HepG2 (cell line): ENCODE data around the gene LAMP1. TPM values are rescaled to one million over a fixed set of nuclear protein-coding genes. Genes with fewer than 3 reads are reported as not detected.

Experiments used
- ATAC-seq: fragments of 200-7000 bp; cut with Tn5 transposase; 3 replicates; pipeline ENCODE4 v1.9.1; 2020; ENCODE audit warnings: mild to moderate bottlenecking, moderate library complexity
- BruUV-seq: library from RNA; stranded (reverse); fragments of 400-500 nt; replicated peaks from 2 replicates; lab custom pipeline; 2021; lab: Mats Ljungman, UMichigan
- CTCF ChIA-PET: fragments of 300-600 bp; formaldehyde crosslinking; extraction: SDS; loops from one replicate; lab custom pipeline; 2021; ENCODE audit warnings: low total read pairs, inconsistent platforms, low intra/inter-chr PET ratio; lab: Yijun Ruan, JAX
- POLR2A ChIA-PET: fragments of 350-600 bp; sonication (Branson Sonifier 250); formaldehyde crosslinking; loops from one replicate; lab custom pipeline; 2020; ENCODE audit warnings: antibody characterized with exemption, inconsistent platforms; lab: Yijun Ruan, JAX
- DNase-seq: peaks from one replicate; pipeline ENCODE4 v3.0.0-alpha.2; 2015; ENCODE audit warnings: low spot score
- FAIRE-seq: peaks from 3 replicates; lab custom pipeline; 2011; peaks lifted over from hg19 to GRCh38; lab: Jason Lieb, UNC
- H2AFZ ChIP-seq: one replicate; pipeline ENCODE4 v1.6.1; 2011; ENCODE audit warnings: low read length, inconsistent platforms
- H3K27ac ChIP-seq: fragments of 300-600 bp; 3 replicates; pipeline ENCODE4 v1.8.0; 2011; ENCODE audit warnings: mixed run types, mild to moderate bottlenecking, mixed read lengths, low read length, inconsistent platforms; ENCODE audit not compliant: insufficient read depth; ENCODE audit errors: extremely low read length
- H3K27me3 ChIP-seq, 2 experiments: fragments of 200-600 bp in 1 of 2; 2 replicates in 1 of 2; 3 replicates in 1 of 2; pipeline versions ENCODE4 v1.6.0 to v1.8.0; 2011; ENCODE audit warnings: low read length in 2 of 2, mild to moderate bottlenecking in 2 of 2, moderate library complexity in 2 of 2, inconsistent platforms in 1 of 2; ENCODE audit not compliant: insufficient read depth in 2 of 2, control insufficient read depth in 1 of 2
- H3K36me3 ChIP-seq, 2 experiments: fragments of 200-600 bp in 1 of 2; replicated peaks in 1 of 2; 2 replicates in 1 of 2; 3 replicates in 1 of 2; pipeline versions ENCODE4 v1.5.1 to v1.8.0; 2011; ENCODE audit warnings: low read length in 2 of 2, inconsistent platforms in 1 of 2; ENCODE audit not compliant: insufficient read depth in 2 of 2, control insufficient read depth in 1 of 2
- H3K4me1 ChIP-seq: 2 replicates; pipeline ENCODE4 v1.5.1; 2012; ENCODE audit warnings: low read length, inconsistent platforms; ENCODE audit not compliant: insufficient read depth
- H3K4me2 ChIP-seq: 2 replicates; pipeline ENCODE4 v1.6.0; 2011; ENCODE audit warnings: low read depth, low read length, inconsistent platforms
- H3K4me3 ChIP-seq, 3 experiments: fragments of 200-600 bp in 1 of 3; sonication (generic), shearing (Covaris generic) in 1 of 3; replicated peaks in 1 of 3; 2 replicates each; pipeline ENCODE4 v1.5.1; 2011 to 2016; ENCODE audit warnings: low read length in 3 of 3, inconsistent platforms in 2 of 3, low read depth in 2 of 3, mild to moderate bottlenecking in 2 of 3, control low read depth in 1 of 3, mixed read lengths in 1 of 3; ENCODE audit not compliant: insufficient read depth in 1 of 3
- H3K79me2 ChIP-seq: one replicate; pipeline ENCODE4 v1.6.1; 2011; ENCODE audit warnings: low read length, inconsistent platforms; ENCODE audit not compliant: insufficient read depth
- H3K9ac ChIP-seq: 2 replicates; pipeline ENCODE4 v1.6.0; 2011; ENCODE audit warnings: mild to moderate bottlenecking, low read depth, low read length, inconsistent platforms; ENCODE audit not compliant: insufficient read depth
- H3K9me3 ChIP-seq: 2 replicates; pipeline ENCODE4 v1.5.1; 2012; ENCODE audit warnings: mild to moderate bottlenecking, low read length
- H4K20me1 ChIP-seq: 2 replicates; pipeline ENCODE4 v1.6.0; 2011; ENCODE audit warnings: inconsistent platforms, mild to moderate bottlenecking, low read length, moderate library complexity; ENCODE audit not compliant: insufficient read depth
- ARNTL ChIP-seq: sonication (generic); formaldehyde crosslinking; IDR thresholded peaks from 2 replicates; pipeline ENCODE4 v1.4.0; 2020; ENCODE audit warnings: mild to moderate bottlenecking, missing genetic modification reagents
- KMT2B ChIP-seq: IDR thresholded peaks from 2 replicates; pipeline ENCODE4 v1.6.1; 2016; ENCODE audit warnings: missing genetic modification reagents, missing compliant biosample characterization
- MEF2D ChIP-seq: sonication (generic); formaldehyde crosslinking; IDR thresholded peaks from 2 replicates; pipeline ENCODE4 v1.5.1; 2020; ENCODE audit warnings: mild to moderate bottlenecking, missing genetic modification reagents
- MTA3 ChIP-seq: sonication (generic); formaldehyde crosslinking; IDR thresholded peaks from 2 replicates; pipeline ENCODE4 v1.4.0; 2020; ENCODE audit warnings: missing genetic modification reagents
- PITX1 ChIP-seq: sonication (generic); formaldehyde crosslinking; IDR thresholded peaks from 2 replicates; pipeline ENCODE4 v1.5.1; 2020; ENCODE audit warnings: mild to moderate bottlenecking, missing genetic modification reagents
- REXO4 ChIP-seq: sonication (generic); formaldehyde crosslinking; IDR thresholded peaks from 2 replicates; pipeline ENCODE4 v1.8.0; 2022; ENCODE audit warnings: missing genetic modification reagents, mild to moderate bottlenecking, borderline replicate concordance
- SMARCE1 ChIP-seq: fragments of 450-650 bp; IDR thresholded peaks from 2 replicates; pipeline ENCODE4 v1.6.1; 2017; ENCODE audit warnings: borderline replicate concordance
- SP140L ChIP-seq: sonication (generic); formaldehyde crosslinking; IDR thresholded peaks from 2 replicates; pipeline ENCODE4 v1.4.0; 2020; ENCODE audit warnings: missing genetic modification reagents, borderline replicate concordance
- TCF12 ChIP-seq, 2 experiments: fragments of 450-650 bp in 1 of 2; sonication (generic) in 1 of 2; formaldehyde crosslinking in 1 of 2; IDR thresholded peaks; 2 replicates each; pipeline versions ENCODE4 v1.6.1 to v1.8.0; 2017 to 2022; ENCODE audit warnings: antibody characterized with exemption in 1 of 2, mild to moderate bottlenecking in 1 of 2, missing genetic modification reagents in 1 of 2, moderate library complexity in 1 of 2
- ZNF121 ChIP-seq: sonication (generic); formaldehyde crosslinking; IDR thresholded peaks from 2 replicates; pipeline ENCODE4 v1.5.0; 2020; ENCODE audit warnings: mild to moderate bottlenecking, missing genetic modification reagents
- ZNF205 ChIP-seq: IDR thresholded peaks from 2 replicates; pipeline ENCODE4 v1.6.1; 2018; ENCODE audit warnings: missing biosample characterization, missing genetic modification reagents
- ZNF580 ChIP-seq: IDR thresholded peaks from 2 replicates; pipeline ENCODE4 v1.6.1; 2016; ENCODE audit warnings: low read depth, borderline replicate concordance
- ZNF597 ChIP-seq: sonication (generic); formaldehyde crosslinking; IDR thresholded peaks from 2 replicates; pipeline ENCODE4 v1.5.0; 2020; ENCODE audit warnings: missing genetic modification reagents
- WGBS: methylation state at CpG from one replicate; pipeline ENCODE4 v1.1.6; 2017; ENCODE audit warnings: low lambda C conversion rate; 5-methylcytosine and 5-hydroxymethylcytosine counted together
- in situ Hi-C: cut with HindIII; loops from 2 replicates; pipeline ENCODE4 v1.10.0; 2017; ENCODE audit warnings: low pct_unique_long_range_greater_than_20kb; ENCODE audit not compliant: extremely low pct_ligation_motif_present
- intact Hi-C: fragments of 100-400 bp; cut with micrococcal nuclease; formaldehyde crosslinking; loops from one replicate; pipeline ENCODE4 v1.10.0; 2022; ENCODE audit not compliant: unreplicated experiment
- polyA plus RNA-seq, 8 experiments: library from polyadenylated mRNA; depleted of rRNA in 3 of 8; stranded (reverse) in 7 of 8; unstranded in 1 of 8; fragments of >200 nt; fragmentation: Illumina TruSeq in 4 of 8; extraction: Trizol in 4 of 8; gene quantifications; 2 replicates each; pipeline versions ENCODE4 v1.2.1 to v1.2.3, GENCODE V29; 2011 to 2016; ENCODE audit warnings: low read depth in 4 of 8, missing spikeins in 1 of 8, mixed read lengths in 1 of 8; ENCODE audit not compliant: insufficient read depth in 1 of 8
- total RNA-seq, 5 experiments: library from RNA; depleted of rRNA; stranded (reverse); fragments of >200 nt; fragmentation: Illumina TruSeq; extraction: Trizol; gene quantifications; 2 replicates each; pipeline ENCODE4 v1.2.3, GENCODE V29; 2016; ENCODE audit warnings: low read depth in 1 of 5

Gene LAMP1
- total and polyA plus RNA-seq, 2 of the 13 experiments (the other 11 are each of a cell fraction or from before 2014, with no cell fraction given): 103 to 112 TPM

GRCh38 chr13:113349050-113349449, 52.0 kb downstream of the LAMP1 start:
- H3K9ac ChIP-seq: no peak overlapping the region
- 0 out of 2 replicates have a peak, but pooled peaks have one; percentile 18 for TF ChIP-seq ZNF121 (CRISPR knock-in tag)
- no peak for TF ChIP-seq ZNF580
- TF ChIP-seq, all 625 proteins: peak for 1
- no peaks in the 10 kb centered on the region for H3K27me3 ChIP-seq
- ChIA-PET POLR2A (no interaction called here), CTCF (no interaction called here)
- H3K36me3 ChIP-seq: peaks cover 23 to 63% of the 10 kb centered on the region in 2 experiments
- H3K4me3 ChIP-seq: no peak overlapping the region
- intact Hi-C loops: no loop called here
- FAIRE-seq: no peak
- no peaks in the 10 kb centered on the region for H3K4me1 ChIP-seq
- 96% methylated on average over 6 of the region's 6 CpGs for WGBS
- no peak for DNase-seq
- in situ Hi-C loops: no loop called here
- no peaks in the 10 kb centered on the region for H3K9me3 ChIP-seq
- H3K79me2 ChIP-seq: no peaks in the 10 kb centered on the region
- H2AFZ ChIP-seq: no peak overlapping the region
- H3K4me2 ChIP-seq: no peak overlapping the region
- ATAC-seq: no peak
- BruUV-seq: no TSS peak
- no peak overlapping the region for H3K27ac ChIP-seq
- 0 out of 2 replicates have a peak, but pooled peaks cover 5% of the 10 kb centered on the region for H4K20me1 ChIP-seq

GRCh38 chr13:113349491-113349890, 52.5 kb downstream of the LAMP1 start:
- Histone ChIP-seq H3K9me3 (no peaks in the 10 kb centered on the region), H2AFZ (no peak overlapping the region), H3K4me1 (no peaks in the 10 kb centered on the region), H3K4me2 (no peak overlapping the region), H3K36me3 (peaks cover 22 to 61% of the 10 kb centered on the region in 2 experiments), H3K27me3 (no peaks in the 10 kb centered on the region), H3K9ac (no peak overlapping the region), H3K79me2 (no peaks in the 10 kb centered on the region), H4K20me1 (0 out of 2 replicates have a peak, but pooled peaks cover 5% of the 10 kb centered on the region), H3K4me3 (no peak overlapping the region), H3K27ac (no peak overlapping the region)
- CTCF ChIA-PET: interaction anchor here (1.2 kb wide), 1 partner anchor 44 kb away, joined by 4 read pairs; no protein-coding TSS in a partner anchor
- DNase-seq (no peak), FAIRE-seq (no peak), ATAC-seq (no peak)
- WGBS: 96% methylated on average over 9 of the region's 15 CpGs
- POLR2A ChIA-PET: no interaction called here
- intact Hi-C loops (no loop called here), in situ Hi-C loops (no loop called here)
- BruUV-seq: no TSS peak
- TF ChIP-seq ZNF597: no peak
- TF ChIP-seq REXO4 (CRISPR knock-in tag): no peak
- no peak for TF ChIP-seq TCF12 (IDR thresholded peaks at IDR 0.05)
- TF ChIP-seq TCF12 (CRISPR knock-in tag; IDR thresholded peaks at IDR 0.05): no peak
- TF ChIP-seq KMT2B (CRISPR knock-in tag): no peak
- no peak for TF ChIP-seq SMARCE1
- no peak for TF ChIP-seq ARNTL (CRISPR knock-in tag)
- no peak for TF ChIP-seq MEF2D (CRISPR knock-in tag)
- TF ChIP-seq ZNF205 (CRISPR knock-in tag): no peak
- TF ChIP-seq PITX1 (CRISPR knock-in tag): no peak
- no peak for TF ChIP-seq MTA3 (CRISPR knock-in tag)
- TF ChIP-seq SP140L (CRISPR knock-in tag): no peak
